Measurements from ENCODE around the gene SCN8A. TPM values are rescaled to one million over a fixed set of nuclear protein-coding genes. Genes with fewer than 3 reads are reported as not detected.

The SCN8A gene
- total RNA-seq = 33.6 TPM

DNA sequence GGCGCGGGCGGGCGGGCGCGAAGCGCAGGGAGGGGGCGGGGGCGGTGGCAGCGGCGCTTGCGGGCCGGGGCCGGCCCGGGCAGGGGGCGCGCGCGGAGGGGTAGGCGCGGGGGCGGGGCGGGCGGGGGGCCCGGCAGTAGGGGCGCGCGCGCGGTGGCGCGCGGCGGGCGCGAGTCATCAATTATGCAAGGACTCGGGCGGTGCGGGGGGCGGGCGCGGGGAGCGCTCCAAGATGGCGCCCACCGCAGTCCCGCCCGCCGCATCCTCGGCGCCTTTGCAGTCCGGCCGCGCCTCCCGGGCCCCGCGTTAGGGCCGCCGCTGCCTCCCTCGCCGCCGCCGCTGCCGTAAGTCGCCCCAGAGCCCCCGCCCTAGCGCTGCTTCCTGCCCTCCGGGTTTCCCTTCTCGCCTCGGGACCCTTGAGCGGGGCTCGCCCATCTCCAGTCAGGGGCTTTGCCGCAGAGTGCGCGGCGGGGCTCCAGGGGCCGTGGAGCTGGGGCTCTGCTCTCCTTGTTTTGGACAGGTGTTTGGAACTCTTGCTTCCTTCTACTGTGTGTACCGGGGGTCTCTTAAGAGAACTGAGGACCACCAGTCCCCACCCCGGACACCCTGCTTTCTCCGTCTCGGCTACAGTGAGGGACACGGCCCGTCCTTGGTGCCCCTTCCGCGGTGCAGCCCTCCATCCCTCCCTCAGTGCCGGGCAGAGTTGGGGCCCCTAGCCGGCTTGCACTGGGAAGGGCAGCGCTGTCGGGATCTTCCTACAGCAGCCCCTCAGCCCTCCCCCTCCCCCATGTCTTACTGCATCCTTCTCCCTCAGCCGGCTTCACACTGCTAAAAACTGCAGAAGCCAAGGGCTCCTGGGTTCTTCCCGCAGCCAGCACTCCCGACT is at the start of gene SCN8A:
TSS of gene SCN8A (plus strand) at position 218 of the 886 bp plus-strand sequence. CDS start 71,585 bp downstream, outside the sequence.

DNA sequence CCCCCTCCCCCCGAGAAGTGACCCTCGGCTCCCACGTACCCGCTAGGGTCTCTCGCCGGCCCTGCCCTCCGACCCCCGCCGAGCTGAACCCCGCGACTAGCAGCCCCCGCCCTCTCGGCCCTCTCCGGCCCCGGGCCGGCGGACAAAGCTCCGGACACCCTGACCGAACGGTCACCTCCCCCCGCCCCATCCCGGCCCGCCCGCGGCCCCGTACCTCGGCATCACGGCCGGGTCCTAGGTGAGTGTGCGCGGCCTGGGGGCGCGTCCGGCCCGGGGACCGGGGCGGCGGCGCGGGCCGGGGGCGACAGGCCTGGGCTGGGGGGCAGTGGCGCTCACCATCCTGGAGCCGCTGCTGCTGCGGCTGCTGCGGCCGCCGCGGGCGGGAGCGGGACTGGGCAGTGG is 257.3 kb downstream of the SCN8A start, which contains the start of gene FIGNL2:
TSS of gene FIGNL2 (minus strand) at position 393 of the 402 bp plus-strand sequence. CDS start 26,305 bp downstream, outside the sequence.

Other genes starting within 250 kb of the SCN8A start
- not detected for gene CELA1, start 244.6 kb upstream of the SCN8A start, total RNA-seq
- gene GALNT6, start 199.8 kb upstream of the SCN8A start, total RNA-seq = 7.5 TPM
- gene SLC4A8, start 166.4 kb upstream of the SCN8A start, total RNA-seq = 27.6 TPM

All from camera-type eye (tissue), 1 donor.